ENCODE results near the gene CILP. TPM values are rescaled to one million over a fixed set of nuclear protein-coding genes. Genes with fewer than 3 reads are reported as not detected.

Gene CILP
- total RNA-seq, 1 experiment from 2014 or later = 0.05 TPM

- no peaks in the 10 kb centered on the region for H3K27me3 Mint-ChIP-seq (ENCODE audit: unreplicated experiment)
- H3K9me3 Mint-ChIP-seq (ENCODE audit: low read depth, unreplicated experiment) = no peaks in the 10 kb centered on the region
- H3K4me1 Mint-ChIP-seq (ENCODE audit: low read depth, unreplicated experiment) = peaks cover 11% of the 10 kb centered on the region
- intact Hi-C loops (cut with micrococcal nuclease; ENCODE audit: unreplicated experiment) = no loop called here
- no peak for TF ChIP-seq CTCF (IDR thresholded peaks at IDR 0.05; ENCODE audit: unreplicated experiment)
- no peak overlapping the region for H3K4me3 Mint-ChIP-seq (ENCODE audit: low read depth, unreplicated experiment)
- no peak overlapping the region for H3K27ac Mint-ChIP-seq (ENCODE audit: unreplicated experiment)
- no TSS peak for BruUV-seq (replicated peaks)
- CTCF ChIA-PET = interaction anchor here (0.6 kb wide), 1 partner anchor 53 kb away, joined by 4 read pairs; no protein-coding TSS in a partner anchor
- DNase-seq = no peak
- peaks cover 39% of the 10 kb centered on the region for H3K36me3 Mint-ChIP-seq (ENCODE audit: insufficient read depth, unreplicated experiment)
Measured at GRCh38 chr15:65171428-65171827, 39.8 kb downstream of the CILP start.

GRCh38 chr15:65165875-65166274 is 45.4 kb downstream of the CILP start:
- no peaks in the 10 kb centered on the region for H3K27me3 Mint-ChIP-seq (ENCODE audit: unreplicated experiment)
- BruUV-seq (replicated peaks) = no TSS peak
- intact Hi-C loops (cut with micrococcal nuclease; ENCODE audit: unreplicated experiment) = no loop called here
- H3K4me3 Mint-ChIP-seq (ENCODE audit: low read depth, unreplicated experiment) = no peak overlapping the region
- TF ChIP-seq CTCF (IDR thresholded peaks at IDR 0.05; ENCODE audit: unreplicated experiment) = no peak
- H3K36me3 Mint-ChIP-seq (ENCODE audit: insufficient read depth, unreplicated experiment) = peaks cover 17% of the 10 kb centered on the region
- DNase-seq = no peak
- H3K9me3 Mint-ChIP-seq (ENCODE audit: low read depth, unreplicated experiment) = no peaks in the 10 kb centered on the region
- H3K27ac Mint-ChIP-seq (ENCODE audit: unreplicated experiment) = no peak overlapping the region
- H3K4me1 Mint-ChIP-seq (ENCODE audit: low read depth, unreplicated experiment) = no peaks in the 10 kb centered on the region
- CTCF ChIA-PET = interaction anchor here (0.5 kb wide), 1 partner anchor 222 kb away, joined by 4 read pairs; no protein-coding TSS in a partner anchor

GRCh38 chr15:65164139-65164538 is 47.1 kb downstream of the CILP start:
- H3K27ac Mint-ChIP-seq (ENCODE audit: unreplicated experiment) = no peak overlapping the region
- DNase-seq = no peak
- no peaks in the 10 kb centered on the region for H3K9me3 Mint-ChIP-seq (ENCODE audit: low read depth, unreplicated experiment)
- intact Hi-C loops (cut with micrococcal nuclease; ENCODE audit: unreplicated experiment) = no loop called here
- H3K4me3 Mint-ChIP-seq (ENCODE audit: low read depth, unreplicated experiment) = no peak overlapping the region
- H3K4me1 Mint-ChIP-seq (ENCODE audit: low read depth, unreplicated experiment) = no peaks in the 10 kb centered on the region
- no peaks in the 10 kb centered on the region for H3K27me3 Mint-ChIP-seq (ENCODE audit: unreplicated experiment)
- TF ChIP-seq CTCF (IDR thresholded peaks at IDR 0.05; ENCODE audit: unreplicated experiment) = no peak
- no TSS peak for BruUV-seq (replicated peaks)
- CTCF ChIA-PET = no interaction called here
- peaks cover 17% of the 10 kb centered on the region for H3K36me3 Mint-ChIP-seq (ENCODE audit: insufficient read depth, unreplicated experiment)

- no TSS peak for BruUV-seq (replicated peaks)
- CTCF ChIA-PET = no interaction called here
- Mint-ChIP-seq H3K4me3 (ENCODE audit: low read depth, unreplicated experiment) (no peak overlapping the region), H3K9me3 (ENCODE audit: low read depth, unreplicated experiment) (no peaks in the 10 kb centered on the region), H3K27ac (ENCODE audit: unreplicated experiment) (no peak overlapping the region), H3K27me3 (ENCODE audit: unreplicated experiment) (no peaks in the 10 kb centered on the region), H3K4me1 (ENCODE audit: low read depth, unreplicated experiment) (no peaks in the 10 kb centered on the region), H3K36me3 (ENCODE audit: insufficient read depth, unreplicated experiment) (peaks cover 17% of the 10 kb centered on the region)
- TF ChIP-seq CTCF (IDR thresholded peaks at IDR 0.05; ENCODE audit: unreplicated experiment) = no peak
- DNase-seq = no peak
- intact Hi-C loops (cut with micrococcal nuclease; ENCODE audit: unreplicated experiment) = no loop called here
Measured at GRCh38 chr15:65163041-65163440, 48.2 kb downstream of the CILP start.

Measured in Calu3 (cell line).